Fibroblast of villous mesenchyme (primary cell): ENCODE measurements around the gene TET1. TPM values are rescaled to one million over a fixed set of nuclear protein-coding genes. Genes with fewer than 3 reads are reported as not detected.
A peak's percentile ranks its signal among the peaks of the same experiment; 100 is the strongest.

ENCODE experiments used
- DNase-seq: peaks from one replicate; pipeline ENCODE4 v3.0.0-alpha.2; 2010; ENCODE audit warnings: low read depth
- H3K4me3 ChIP-seq: 2 replicates; pipeline ENCODE4 v1.5.1; 2011; ENCODE audit warnings: low read depth, mild to moderate bottlenecking, low read length
- total RNA-seq: library from RNA; depleted of rRNA; stranded (reverse); fragments of >200 nt; gene quantifications from 2 replicates; pipeline ENCODE4 v1.2.3, GENCODE V29; 2012
- TF ChIP-seq, protein P1 (sequence below): IDR thresholded peaks from 2 replicates; pipeline ENCODE4 v1.5.1; 2012; ENCODE audit warnings: low read depth, mild to moderate bottlenecking, low read length; ENCODE audit not compliant: insufficient read depth

The TET1 gene
- total RNA-seq, 1 donor, result 9.5 TPM

DNA sequence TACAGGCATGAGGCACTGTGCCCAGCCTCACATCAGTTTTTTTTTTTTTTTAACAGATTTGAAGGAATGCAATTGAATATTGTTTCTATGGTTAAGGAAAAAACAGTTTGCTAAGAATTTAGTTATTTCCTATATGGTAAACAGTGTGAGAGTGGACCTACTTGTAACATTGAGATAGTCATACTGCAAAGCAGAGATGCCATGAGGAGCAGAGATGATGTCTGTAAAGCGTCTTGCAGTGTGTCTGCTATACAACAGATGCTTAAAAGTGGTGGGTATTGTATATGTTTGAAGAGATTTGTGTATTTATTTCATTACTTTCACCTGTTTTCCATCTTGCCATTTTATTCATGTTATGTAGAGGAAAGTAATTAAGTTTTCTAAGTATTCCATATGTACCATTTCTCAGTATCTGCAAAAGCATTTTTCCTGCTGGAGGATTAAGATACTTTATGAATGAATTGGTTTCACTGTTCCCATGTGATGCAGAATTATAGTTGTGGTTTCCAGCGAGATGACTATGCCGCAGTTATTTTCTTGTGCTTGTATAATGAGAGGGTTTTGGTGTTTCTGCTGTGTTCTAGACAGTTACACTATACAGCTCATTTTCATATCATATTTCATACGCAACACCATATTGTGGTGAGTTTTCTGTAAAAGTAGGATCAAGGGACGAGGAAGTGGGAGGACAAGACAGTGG, 26.6 kb downstream of the TET1 start:
- TF ChIP-seq, protein P1, sequence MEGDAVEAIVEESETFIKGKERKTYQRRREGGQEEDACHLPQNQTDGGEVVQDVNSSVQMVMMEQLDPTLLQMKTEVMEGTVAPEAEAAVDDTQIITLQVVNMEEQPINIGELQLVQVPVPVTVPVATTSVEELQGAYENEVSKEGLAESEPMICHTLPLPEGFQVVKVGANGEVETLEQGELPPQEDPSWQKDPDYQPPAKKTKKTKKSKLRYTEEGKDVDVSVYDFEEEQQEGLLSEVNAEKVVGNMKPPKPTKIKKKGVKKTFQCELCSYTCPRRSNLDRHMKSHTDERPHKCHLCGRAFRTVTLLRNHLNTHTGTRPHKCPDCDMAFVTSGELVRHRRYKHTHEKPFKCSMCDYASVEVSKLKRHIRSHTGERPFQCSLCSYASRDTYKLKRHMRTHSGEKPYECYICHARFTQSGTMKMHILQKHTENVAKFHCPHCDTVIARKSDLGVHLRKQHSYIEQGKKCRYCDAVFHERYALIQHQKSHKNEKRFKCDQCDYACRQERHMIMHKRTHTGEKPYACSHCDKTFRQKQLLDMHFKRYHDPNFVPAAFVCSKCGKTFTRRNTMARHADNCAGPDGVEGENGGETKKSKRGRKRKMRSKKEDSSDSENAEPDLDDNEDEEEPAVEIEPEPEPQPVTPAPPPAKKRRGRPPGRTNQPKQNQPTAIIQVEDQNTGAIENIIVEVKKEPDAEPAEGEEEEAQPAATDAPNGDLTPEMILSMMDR, result no peak

DNA sequence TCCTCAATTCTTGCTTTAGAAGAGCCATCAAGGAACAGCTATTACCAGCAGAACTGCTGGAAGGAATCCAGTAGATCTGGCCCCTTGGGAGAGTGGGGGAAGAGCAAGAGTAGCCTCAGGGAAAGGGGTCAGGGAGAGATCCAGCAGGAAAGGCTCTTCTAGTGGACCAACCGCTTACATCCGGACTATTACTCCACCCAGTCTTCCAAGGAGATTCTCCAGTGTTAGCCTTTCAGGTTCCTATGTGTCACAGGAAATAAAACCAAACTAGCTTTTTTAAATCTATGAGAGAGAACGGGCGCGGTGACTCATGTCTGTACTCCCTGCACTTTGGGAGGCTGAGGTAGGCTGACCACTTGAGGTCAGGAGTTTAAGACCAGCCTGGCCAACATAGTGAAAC, 34.3 kb downstream of the TET1 start:
- TF ChIP-seq, protein P1, result no peak
- H3K4me3 ChIP-seq, result no peak overlapping the region
- DNase-seq, result peak; percentile 97

More for the DNA sequence above, 26.6 kb downstream of the TET1 start:
- H3K4me3 ChIP-seq, result no peak overlapping the region
- peak; percentile 82 for DNase-seq

DNA sequence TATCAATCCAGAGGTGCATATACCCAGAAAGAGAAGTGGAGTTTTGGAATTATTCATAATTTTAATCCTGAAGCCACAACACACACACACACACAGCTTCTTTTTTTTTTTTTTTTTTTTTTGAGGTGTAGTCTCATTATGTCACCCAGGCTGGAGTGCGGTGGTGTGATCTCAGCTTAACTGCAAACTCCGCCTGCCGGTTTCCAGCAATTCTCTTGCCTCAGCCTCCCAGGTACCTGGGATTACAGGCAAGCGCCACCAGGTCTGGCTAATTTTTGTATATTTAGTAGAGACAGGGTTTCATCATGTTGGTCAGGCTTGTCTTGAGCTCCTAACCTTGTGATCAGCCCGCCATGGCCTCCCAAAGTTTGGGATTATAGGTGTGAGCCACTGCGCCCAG, 35.4 kb downstream of the TET1 start:
- no peak overlapping the region for H3K4me3 ChIP-seq
- TF ChIP-seq, protein P1, result no peak
- no peak for DNase-seq

DNA sequence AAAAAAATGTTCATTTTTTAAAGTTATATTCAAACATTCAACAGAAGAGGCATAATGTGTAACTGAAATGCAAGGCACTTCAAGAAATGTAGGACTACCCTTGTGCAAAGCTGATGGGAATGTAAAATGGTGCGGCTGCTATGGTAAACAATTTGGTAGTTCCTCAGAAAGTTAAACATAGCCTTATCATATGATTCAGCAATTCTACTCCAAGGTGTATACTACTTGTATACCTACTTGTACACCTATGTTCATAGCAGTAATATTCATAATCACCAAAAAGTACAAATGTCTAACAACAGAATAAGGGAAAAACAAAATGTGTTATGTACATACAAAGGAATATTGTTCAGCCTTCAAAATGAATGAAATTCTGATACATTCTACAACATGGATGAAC, 37.3 kb downstream of the TET1 start:
- no peak overlapping the region for H3K4me3 ChIP-seq
- DNase-seq, result no peak

DNA sequence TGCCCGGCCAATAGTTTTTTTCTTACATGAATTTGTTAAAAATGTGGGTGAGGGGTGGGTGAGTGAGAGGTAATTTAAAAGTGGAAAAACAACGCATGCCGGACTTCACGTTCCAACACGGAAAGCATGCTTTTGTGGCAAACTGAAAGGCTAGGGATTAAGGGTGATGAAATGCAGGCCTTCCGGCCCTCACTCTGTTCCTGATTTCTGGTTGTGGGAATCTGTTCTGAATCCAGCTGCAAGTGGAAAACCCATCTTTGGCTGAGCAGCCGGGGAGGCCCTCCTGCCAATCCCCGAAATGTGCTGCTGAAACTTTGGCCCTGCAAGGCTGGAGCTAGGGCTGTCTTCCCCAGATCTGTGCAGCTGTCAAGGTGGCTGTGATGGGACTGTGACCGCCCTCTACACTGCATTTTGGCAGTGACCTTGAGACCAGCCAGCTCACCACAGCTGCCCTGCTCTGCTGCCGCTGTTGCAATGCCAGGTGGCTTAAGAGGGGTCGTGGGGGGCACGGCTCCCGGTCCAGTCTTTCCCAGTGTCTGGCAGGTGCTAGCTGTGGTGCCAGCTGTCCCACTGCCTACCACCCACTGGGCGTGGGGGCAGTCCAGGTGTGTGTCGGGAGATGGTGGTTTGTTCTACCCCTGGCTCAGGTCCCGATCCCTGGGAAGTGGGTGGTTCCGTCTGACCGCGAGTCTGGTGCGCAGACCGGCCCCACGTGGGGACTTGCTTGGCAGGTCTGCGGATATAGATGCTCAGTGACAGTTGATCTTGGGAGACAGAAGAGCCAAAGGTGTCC, 39.0 kb downstream of the TET1 start:
- DNase-seq, result peak; percentile 98
- H3K4me3 ChIP-seq, result peak overlapping the region; percentile 48
- TF ChIP-seq, protein P1, result no peak

More for the DNA sequence above, 37.3 kb downstream of the TET1 start:
- TF ChIP-seq, protein P1, result no peak

DNA sequence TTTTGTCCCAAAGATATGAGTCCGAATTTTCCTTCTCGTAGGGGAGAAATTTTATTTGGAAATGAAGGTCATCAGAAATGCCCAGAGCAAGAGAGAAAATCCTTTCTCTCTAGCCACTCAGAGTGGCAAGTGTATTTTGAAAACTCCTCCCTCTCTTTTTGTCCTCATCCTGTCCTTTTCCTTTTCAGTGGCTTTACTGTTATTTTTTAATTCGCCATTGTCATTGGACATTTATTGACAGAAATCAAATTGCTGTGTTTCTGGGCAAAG, 39.6 kb downstream of the TET1 start:
- DNase-seq, result no peak
- peak overlapping the region; percentile 48 for H3K4me3 ChIP-seq
- TF ChIP-seq, protein P1, result no peak
